ENCODE data around the gene PRPSAP2. TPM values are rescaled to one million over a fixed set of nuclear protein-coding genes. Genes with fewer than 3 reads are reported as not detected.

Gene PRPSAP2
- total and polyA plus RNA-seq, 3 donors from 2014 or later, result 42.8 to 56.1 (median 55.4) TPM

DNA sequence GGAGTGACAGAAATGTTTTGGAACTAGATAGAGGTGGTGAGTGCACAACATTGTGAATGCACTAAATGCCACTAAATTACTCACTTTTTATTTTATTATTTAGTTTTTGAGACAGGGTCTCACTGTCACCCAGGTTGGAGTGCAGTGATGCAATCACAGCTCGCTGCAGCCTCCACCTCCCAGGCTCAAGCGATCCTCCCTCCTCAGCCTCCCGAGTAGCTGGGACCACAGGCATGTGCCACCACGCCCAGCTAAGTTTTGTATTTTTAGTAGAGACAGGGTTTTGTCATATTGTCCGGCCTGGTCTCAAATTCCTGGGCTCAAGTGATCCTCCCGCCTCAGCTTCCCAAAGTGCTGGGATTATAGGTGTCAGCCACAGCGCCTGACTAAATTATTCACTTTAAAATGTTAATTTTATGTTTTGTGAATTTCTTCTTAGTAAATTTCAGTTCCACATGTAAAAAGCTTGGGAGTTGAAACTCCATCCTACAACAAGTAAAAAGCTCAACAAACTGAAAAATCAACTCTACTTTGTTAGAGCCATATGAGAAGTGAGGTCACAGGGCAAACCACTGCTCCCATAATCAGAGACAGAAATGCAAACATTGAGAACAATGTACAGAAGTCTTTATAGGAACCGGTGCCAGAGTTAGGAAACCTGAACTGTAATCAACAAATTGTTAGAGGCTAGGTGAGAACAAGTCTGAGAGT, 80.2 kb downstream of the PRPSAP2 start:
- no peaks in the 10 kb centered on the region for H3K4me1 ChIP-seq
- no peaks in the 10 kb centered on the region for H3K9me3 ChIP-seq
- WGBS, 2 donors, result 78 to 85% methylated on average over 8 of the region's 8 CpGs
- H3K27ac ChIP-seq, result no peak overlapping the region
- intact Hi-C loops (cut with DNase I; ENCODE audit: low total_unique reads), result no loop called here
- no peak for TF ChIP-seq POLR2A (IDR thresholded peaks at IDR 0.05)
- TF ChIP-seq, protein P1, sequence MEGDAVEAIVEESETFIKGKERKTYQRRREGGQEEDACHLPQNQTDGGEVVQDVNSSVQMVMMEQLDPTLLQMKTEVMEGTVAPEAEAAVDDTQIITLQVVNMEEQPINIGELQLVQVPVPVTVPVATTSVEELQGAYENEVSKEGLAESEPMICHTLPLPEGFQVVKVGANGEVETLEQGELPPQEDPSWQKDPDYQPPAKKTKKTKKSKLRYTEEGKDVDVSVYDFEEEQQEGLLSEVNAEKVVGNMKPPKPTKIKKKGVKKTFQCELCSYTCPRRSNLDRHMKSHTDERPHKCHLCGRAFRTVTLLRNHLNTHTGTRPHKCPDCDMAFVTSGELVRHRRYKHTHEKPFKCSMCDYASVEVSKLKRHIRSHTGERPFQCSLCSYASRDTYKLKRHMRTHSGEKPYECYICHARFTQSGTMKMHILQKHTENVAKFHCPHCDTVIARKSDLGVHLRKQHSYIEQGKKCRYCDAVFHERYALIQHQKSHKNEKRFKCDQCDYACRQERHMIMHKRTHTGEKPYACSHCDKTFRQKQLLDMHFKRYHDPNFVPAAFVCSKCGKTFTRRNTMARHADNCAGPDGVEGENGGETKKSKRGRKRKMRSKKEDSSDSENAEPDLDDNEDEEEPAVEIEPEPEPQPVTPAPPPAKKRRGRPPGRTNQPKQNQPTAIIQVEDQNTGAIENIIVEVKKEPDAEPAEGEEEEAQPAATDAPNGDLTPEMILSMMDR (IDR thresholded peaks at IDR 0.05), result no peak
- no peak for DNase-seq
- no peak overlapping the region for H3K4me3 ChIP-seq
- H3K27me3 ChIP-seq, result no peaks in the 10 kb centered on the region
- no peaks in the 10 kb centered on the region for H3K36me3 ChIP-seq (ENCODE audit: low read depth, missing control alignments)

GRCh38 chr17:18938692-18939023, 80.7 kb downstream of the PRPSAP2 start:
- no peaks in the 10 kb centered on the region for H3K27me3 ChIP-seq
- WGBS, 2 donors, result 63 to 71% methylated on average over 2 of the region's 2 CpGs
- H3K36me3 ChIP-seq (ENCODE audit: low read depth, missing control alignments), result no peaks in the 10 kb centered on the region
- H3K4me3 ChIP-seq, result no peak overlapping the region
- no peak for TF ChIP-seq POLR2A (IDR thresholded peaks at IDR 0.05)
- TF ChIP-seq, protein P1 (IDR thresholded peaks at IDR 0.05), result no peak
- H3K4me1 ChIP-seq, result no peaks in the 10 kb centered on the region
- H3K9me3 ChIP-seq, result no peaks in the 10 kb centered on the region
- no peak overlapping the region for H3K27ac ChIP-seq
- no peak for DNase-seq
- intact Hi-C loops (cut with DNase I; ENCODE audit: low total_unique reads), result no loop called here

DNA sequence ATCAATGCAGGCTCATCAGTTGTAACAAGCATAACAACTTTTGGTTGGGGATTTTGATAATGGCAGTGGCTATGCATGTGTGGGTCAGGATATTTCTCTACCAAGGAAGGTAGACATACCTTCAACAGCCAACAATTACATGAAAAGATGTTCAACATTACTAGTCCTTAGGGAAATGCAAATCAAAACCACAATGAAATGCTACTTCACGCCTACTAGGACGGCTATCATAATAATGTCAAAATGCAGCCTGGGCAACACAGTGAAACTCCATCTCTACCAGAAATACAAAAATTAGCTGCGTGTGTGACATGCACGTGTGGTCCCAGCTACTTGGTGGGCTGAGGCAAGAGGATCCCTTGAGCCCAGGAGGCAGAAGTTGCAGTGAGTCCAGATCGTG, 86.7 kb downstream of the PRPSAP2 start:
- H3K4me1 ChIP-seq, result no peaks in the 10 kb centered on the region
- no peak overlapping the region for H3K27ac ChIP-seq
- H3K4me3 ChIP-seq, result no peak overlapping the region
- H3K27me3 ChIP-seq, result no peaks in the 10 kb centered on the region
- 83 to 86% methylated on average over 5 of the region's 5 CpGs for WGBS, 2 donors
- H3K9me3 ChIP-seq, result no peaks in the 10 kb centered on the region
- no peak for TF ChIP-seq POLR2A (IDR thresholded peaks at IDR 0.05)
- TF ChIP-seq, protein P1 (IDR thresholded peaks at IDR 0.05), result no peak
- H3K36me3 ChIP-seq (ENCODE audit: low read depth, missing control alignments), result no peaks in the 10 kb centered on the region
- intact Hi-C loops (cut with DNase I; ENCODE audit: low total_unique reads), result no loop called here
- no peak for DNase-seq

- peaks cover 5% of the 10 kb centered on the region for H3K4me1 ChIP-seq
- H3K27ac ChIP-seq, result no peak overlapping the region
- DNase-seq, result no peak
- H3K27me3 ChIP-seq, result no peaks in the 10 kb centered on the region
- no peaks in the 10 kb centered on the region for H3K36me3 ChIP-seq (ENCODE audit: low read depth, missing control alignments)
- WGBS, 2 donors, result 74 to 87% methylated on average over 2 of the region's 2 CpGs
- no peaks in the 10 kb centered on the region for H3K9me3 ChIP-seq
- intact Hi-C loops (cut with DNase I; ENCODE audit: low total_unique reads), result no loop called here
- no peak overlapping the region for H3K4me3 ChIP-seq
- TF ChIP-seq POLR2A (IDR thresholded peaks at IDR 0.05), result no peak
- TF ChIP-seq, protein P1 (IDR thresholded peaks at IDR 0.05), result no peak
Measured at GRCh38 chr17:18946536-18946935, 88.6 kb downstream of the PRPSAP2 start.

GRCh38 chr17:18947866-18948265, 89.9 kb downstream of the PRPSAP2 start:
- H3K4me1 ChIP-seq, result peaks cover 5% of the 10 kb centered on the region
- H3K27ac ChIP-seq, result no peak overlapping the region
- 74 to 89% methylated on average over 6 of the region's 6 CpGs for WGBS, 2 donors
- no peaks in the 10 kb centered on the region for H3K36me3 ChIP-seq (ENCODE audit: low read depth, missing control alignments)
- intact Hi-C loops (cut with DNase I; ENCODE audit: low total_unique reads), result no loop called here
- H3K9me3 ChIP-seq, result no peaks in the 10 kb centered on the region
- no peak for TF ChIP-seq POLR2A (IDR thresholded peaks at IDR 0.05)
- TF ChIP-seq, protein P1 (IDR thresholded peaks at IDR 0.05), result no peak
- H3K4me3 ChIP-seq, result no peak overlapping the region
- DNase-seq, result no peak
- H3K27me3 ChIP-seq, result no peaks in the 10 kb centered on the region

Data from testis (tissue), 3 donors.